HG03520 (cell line): ENCODE data around the gene LSMEM2.
A peak's percentile ranks its signal among the peaks of the same experiment; 100 is the strongest.
"Not testable (repeated sequence)": the region's sequence is repeated elsewhere in the genome, so short reads cannot be mapped to it uniquely, and the experiment has no call there.

Experiments used
- ATAC-seq: cut with Tn5 transposase; IDR thresholded peaks from one replicate; pipeline ENCODE4 v1.9.1; 2021; ENCODE audit warnings: mild to moderate bottlenecking, moderate library complexity; ENCODE audit not compliant: unreplicated experiment

LSMEM2 gene

GRCh38 chr3:50264383-50264963 lies 14.4 kb upstream of the LSMEM2 start:
- ATAC-seq, result no peak

GRCh38 chr3:50264964-50265485 lies 13.9 kb upstream of the LSMEM2 start:
- ATAC-seq, result no peak

GRCh38 chr3:50265571-50265970 lies 13.3 kb upstream of the LSMEM2 start:
- no peak for ATAC-seq

- ATAC-seq, result no peak
These were observed 12.9 kb upstream of the LSMEM2 start for GRCh38 chr3:50266017-50266416.

- no peak for ATAC-seq
These were observed 12.1 kb upstream of the LSMEM2 start for GRCh38 chr3:50266836-50267235.

GRCh38 chr3:50267280-50267913 lies 11.5 kb upstream of the LSMEM2 start:
- no peak for ATAC-seq

- no peak for ATAC-seq
These were observed 10.6 kb upstream of the LSMEM2 start for GRCh38 chr3:50268276-50268675.

- no peak for ATAC-seq
These were observed 10.0 kb upstream of the LSMEM2 start, which contains the start of gene SEMA3B for GRCh38 chr3:50268703-50269451. Gene SEMA3B, plus strand, starts transcription at chr3:50269147. Its CDS starts 94 bp downstream, at chr3:50269241.

- no peak for ATAC-seq
These were observed 9.4 kb upstream of the LSMEM2 start for GRCh38 chr3:50269460-50269859.

GRCh38 chr3:50269977-50270413 lies 8.9 kb upstream of the LSMEM2 start:
- no peak for ATAC-seq

- ATAC-seq, result no peak
These were observed 8.3 kb upstream of the LSMEM2 start for GRCh38 chr3:50270422-50271224.

GRCh38 chr3:50271314-50271936 lies 7.5 kb upstream of the LSMEM2 start:
- ATAC-seq, result no peak

GRCh38 chr3:50272538-50272910 lies 6.4 kb upstream of the LSMEM2 start:
- not testable (repeated sequence) for ATAC-seq

GRCh38 chr3:50272911-50273688 lies 5.8 kb upstream of the LSMEM2 start:
- peak; percentile 68 for ATAC-seq

- no peak for ATAC-seq
These were observed 5.2 kb upstream of the LSMEM2 start for GRCh38 chr3:50273689-50274065.

- no peak for ATAC-seq
These were observed 4.3 kb upstream of the LSMEM2 start for GRCh38 chr3:50274371-50275104.

- no peak for ATAC-seq
These were observed 3.5 kb upstream of the LSMEM2 start for GRCh38 chr3:50275141-50275995.
